GM23248 (cell line): Measurements from ENCODE around the gene TRIM14.

Source experiments
- EZH2 ChIP-seq: fragments of 200-600 bp; sonication (generic); IDR thresholded peaks from 2 replicates; pipeline ENCODE4 v1.6.1; 2018; ENCODE audit warnings: antibody characterized with exemption, mild to moderate bottlenecking; ENCODE audit not compliant: insufficient read depth, poor library complexity, severe bottlenecking
- EZH2phosphoT487 ChIP-seq: fragments of 200-600 bp; sonication (generic); IDR thresholded peaks from 2 replicates; pipeline ENCODE4 v1.6.1; 2018; ENCODE audit warnings: antibody characterized with exemption, moderate library complexity, mild to moderate bottlenecking, low read depth; ENCODE audit not compliant: insufficient read depth

GRCh38 chr9:98108531-98109031 lies 10.4 kb downstream of the TRIM14 start:
- TF ChIP-seq EZH2phosphoT487 (no peak), EZH2 (no peak)
